HG03045 (cell line): Measurements from ENCODE around the gene SND1.

Source experiments
- ATAC-seq: cut with Tn5 transposase; IDR thresholded peaks from one replicate; pipeline ENCODE4 v1.9.1; 2021; ENCODE audit warnings: mild to moderate bottlenecking, moderate library complexity; ENCODE audit not compliant: unreplicated experiment

SND1 gene

GRCh38 chr7:127981965-127982364 is 330.0 kb downstream of the SND1 start:
- no peak for ATAC-seq

- no peak for ATAC-seq
These were observed 331.9 kb downstream of the SND1 start for GRCh38 chr7:127983804-127984332.

GRCh38 chr7:127986581-127987521 is 334.9 kb downstream of the SND1 start:
- no peak for ATAC-seq

GRCh38 chr7:127988751-127989150 is 336.8 kb downstream of the SND1 start:
- ATAC-seq = no peak

- ATAC-seq = no peak
These were observed 341.3 kb downstream of the SND1 start for GRCh38 chr7:127993317-127993716.

- no peak for ATAC-seq
These were observed 342.0 kb downstream of the SND1 start for GRCh38 chr7:127993987-127994386.

GRCh38 chr7:127995156-127995880 is 343.3 kb downstream of the SND1 start:
- no peak for ATAC-seq

- no peak for ATAC-seq
These were observed 343.9 kb downstream of the SND1 start for GRCh38 chr7:127995881-127996215.

- ATAC-seq = no peak
These were observed 344.5 kb downstream of the SND1 start for GRCh38 chr7:127996253-127997071.

GRCh38 chr7:127997226-127997922 is 345.4 kb downstream of the SND1 start:
- ATAC-seq = no peak

GRCh38 chr7:127998671-127999070 is 346.7 kb downstream of the SND1 start:
- ATAC-seq = no peak

- no peak for ATAC-seq
These were observed 348.1 kb downstream of the SND1 start for GRCh38 chr7:128000048-128000447.

- ATAC-seq = peak; percentile 49
These were observed 348.9 kb downstream of the SND1 start for GRCh38 chr7:128000854-128001265.

GRCh38 chr7:128003167-128003566 is 351.2 kb downstream of the SND1 start:
- peak; percentile 38 for ATAC-seq

GRCh38 chr7:128003787-128004186 is 351.8 kb downstream of the SND1 start:
- ATAC-seq = no peak

GRCh38 chr7:128004623-128005022 is 352.6 kb downstream of the SND1 start:
- no peak for ATAC-seq

- no peak for ATAC-seq
These were observed 353.1 kb downstream of the SND1 start for GRCh38 chr7:128005117-128005516.

GRCh38 chr7:128005759-128006159 is 353.8 kb downstream of the SND1 start:
- ATAC-seq = no peak

- ATAC-seq = no peak
These were observed 354.7 kb downstream of the SND1 start for GRCh38 chr7:128006550-128007302.

GRCh38 chr7:128007303-128007680 is 355.3 kb downstream of the SND1 start:
- no peak for ATAC-seq
